ENCODE measurements around the gene ANKRD39. TPM values are rescaled to one million over a fixed set of nuclear protein-coding genes. Genes with fewer than 3 reads are reported as not detected.
"Not testable (repeated sequence)": the region's sequence is repeated elsewhere in the genome, so short reads cannot be mapped to it uniquely, and the experiment has no call there.

The ANKRD39 gene
- total and polyA plus RNA-seq, 9 of the 15 experiments (the other 6 are each of a cell fraction or from before 2014, with no cell fraction given) = 8.2 to 33.1 (median 23.8) TPM

- peak; percentile 17; the same call in 1 of the 2 replicates for TF ChIP-seq ZNF592 (IDR thresholded peaks at IDR 0.05)
- TF ChIP-seq HSF4 (CRISPR knock-in tag; IDR thresholded peaks at IDR 0.05; ENCODE audit: borderline replicate concordance) = no peak
- no peak for TF ChIP-seq GTF2A2 (tag; IDR thresholded peaks at IDR 0.05)
Measured at GRCh38 chr2:96890252-96890651, 32.4 kb upstream of the ANKRD39 start (continued).

- H3K9ac ChIP-seq (ENCODE audit: insufficient read depth in 1 of 2, low read depth in 2 of 2, low read length in 2 of 2); CTCF ChIA-PET (ENCODE audit: low intra/inter-chr PET ratio); BruUV-seq (replicated peaks); FAIRE-seq; H3K9me3 ChIP-seq (replicated peaks; ENCODE audit: control insufficient read depth, insufficient read depth, low read depth, low read length); H3K27me3 ChIP-seq (ENCODE audit: control insufficient read depth in 2 of 2, insufficient read depth in 2 of 2, low read length in 2 of 2); ATAC-seq; intact Hi-C loops (cut with micrococcal nuclease); H3K4me3 ChIP-seq; DNase-seq (ENCODE audit: extremely low read depth in 1 of 4, low spot score in 3 of 4); in situ Hi-C loops (cut with MboI); H3K9me1 ChIP-seq (ENCODE audit: control insufficient read depth, insufficient read depth, low read length); H4K20me1 ChIP-seq (replicated peaks; ENCODE audit: control insufficient read depth, insufficient read depth, low read length); H3K4me2 ChIP-seq (ENCODE audit: insufficient read depth, low read length); H3K27ac ChIP-seq (ENCODE audit: extremely low read depth, low read depth, low read length); H2AFZ ChIP-seq (ENCODE audit: low read depth, low read length): not testable (repeated sequence)
- Histone ChIP-seq H3K4me1 (replicated peaks in 1 of 2; ENCODE audit: control insufficient read depth in 2 of 2, insufficient read depth in 2 of 2, low read length in 2 of 2) (peaks cover 60 to 86% of the 10 kb centered on the region in 2 experiments), H3K79me2 (ENCODE audit: control insufficient read depth, insufficient read depth, low read length) (peaks cover 94% of the 10 kb centered on the region), H3K36me3 (ENCODE audit: control insufficient read depth, insufficient read depth, low read length) (peaks cover 91% of the 10 kb centered on the region)
- 93% methylated on average over 5 of the region's 5 CpGs for WGBS (ENCODE audit: insufficient coverage, low coverage, missing lambda C conversion rate)
- POLR2A ChIA-PET = interaction anchor here (9.0 kb wide), 1 partner anchor 11 kb away, joined by 112 read pairs; no protein-coding TSS in a partner anchor
Measured at GRCh38 chr2:96889502-96889901, 31.7 kb upstream of the ANKRD39 start.

All from K562 (cell line).